ENCODE measurements around the gene CCL28. TPM values are rescaled to one million over a fixed set of nuclear protein-coding genes. Genes with fewer than 3 reads are reported as not detected.

Gene CCL28
- total RNA-seq, result 1.2 and 1.6 TPM in 2 replicates

GRCh38 chr5:43412156-43412555 lies at the start of gene CCL28:
Gene CCL28 (minus strand): TSS chr5:43412391. CDS start chr5:43412316, 75 bp downstream.

Other genes starting within 250 kb of the CCL28 start
- not detected in 2 replicates for gene NIM1K, start 220.2 kb downstream of the CCL28 start, total RNA-seq
- gene HMGCS1, start 99.0 kb downstream of the CCL28 start, total RNA-seq, result 182 and 202 TPM in 2 replicates
- 7.1 and 14.9 TPM in 2 replicates for gene TMEM267, start 71.5 kb upstream of the CCL28 start, total RNA-seq
- 2.2 and 3.2 TPM in 2 replicates for gene C5orf34, start 102.8 kb upstream of the CCL28 start, total RNA-seq
- 60.8 and 67.9 TPM in 2 replicates for gene PAIP1, start 144.7 kb upstream of the CCL28 start, total RNA-seq
- gene NNT, start 190.8 kb upstream of the CCL28 start, total RNA-seq, result 19.9 and 25.8 TPM in 2 replicates